Thoracic aorta (tissue), 2 donors: ENCODE results near the gene PITPNC1. TPM values are rescaled to one million over a fixed set of nuclear protein-coding genes. Genes with fewer than 3 reads are reported as not detected.

ENCODE experiments used
- ATAC-seq: fragments of 150-250 bp; one replicate; pipeline ENCODE4 v1.8.0; 2017; ENCODE audit warnings: low read depth; ENCODE audit not compliant: insufficient number of reproducible peaks, low FRiP score
- DNase-seq: peaks from one replicate; pipeline ENCODE4 v3.0.0-alpha.2; 2020; ENCODE audit warnings: low spot score
- H3K27ac ChIP-seq, 2 donors: fragments of 200-600 bp; sonication (generic); 1 replicate in 1 of 2; 2 replicates in 1 of 2; pipeline ENCODE4 v1.5.1; 2016; ENCODE audit warnings: mild to moderate bottlenecking in 2 of 2, moderate library complexity in 2 of 2
- H3K27me3 ChIP-seq: fragments of 200-600 bp; sonication (generic); replicated peaks from 2 replicates; pipeline ENCODE4 v1.6.0; 2016; ENCODE audit warnings: mild to moderate bottlenecking; ENCODE audit not compliant: insufficient read depth
- H3K36me3 ChIP-seq: fragments of 200-600 bp; sonication (generic); one replicate; pipeline ENCODE4 v1.5.1; 2016
- H3K4me1 ChIP-seq, 2 donors: fragments of 200-600 bp; sonication (generic); 1 replicate in 1 of 2; 2 replicates in 1 of 2; pipeline versions ENCODE4 v1.5.1 to v1.6.0; 2016; ENCODE audit warnings: low read depth in 2 of 2, mild to moderate bottlenecking in 1 of 2; ENCODE audit not compliant: control insufficient read depth in 1 of 2
- H3K4me3 ChIP-seq: fragments of 200-600 bp; sonication (generic); 2 replicates; pipeline ENCODE4 v1.5.1; 2016; ENCODE audit warnings: mild to moderate bottlenecking
- H3K9me3 ChIP-seq: fragments of 200-600 bp; sonication (generic); 2 replicates; pipeline ENCODE4 v1.5.1; 2016
- total RNA-seq, 2 donors: library from RNA; depleted of rRNA; stranded (reverse); fragments of >200 nt; gene quantifications; one replicate each; pipeline versions ENCODE4 v1.1.0 to v1.2.3, GENCODE V29; 2016
- TF ChIP-seq, protein P1 (sequence below): fragments of 200-600 bp; sonication (generic); IDR thresholded peaks from one replicate; pipeline ENCODE4 v1.5.1; 2019; ENCODE audit warnings: antibody characterized with exemption

Gene PITPNC1
- total RNA-seq, 2 donors from 2014 or later: 8.4 to 28.8 TPM

DNA sequence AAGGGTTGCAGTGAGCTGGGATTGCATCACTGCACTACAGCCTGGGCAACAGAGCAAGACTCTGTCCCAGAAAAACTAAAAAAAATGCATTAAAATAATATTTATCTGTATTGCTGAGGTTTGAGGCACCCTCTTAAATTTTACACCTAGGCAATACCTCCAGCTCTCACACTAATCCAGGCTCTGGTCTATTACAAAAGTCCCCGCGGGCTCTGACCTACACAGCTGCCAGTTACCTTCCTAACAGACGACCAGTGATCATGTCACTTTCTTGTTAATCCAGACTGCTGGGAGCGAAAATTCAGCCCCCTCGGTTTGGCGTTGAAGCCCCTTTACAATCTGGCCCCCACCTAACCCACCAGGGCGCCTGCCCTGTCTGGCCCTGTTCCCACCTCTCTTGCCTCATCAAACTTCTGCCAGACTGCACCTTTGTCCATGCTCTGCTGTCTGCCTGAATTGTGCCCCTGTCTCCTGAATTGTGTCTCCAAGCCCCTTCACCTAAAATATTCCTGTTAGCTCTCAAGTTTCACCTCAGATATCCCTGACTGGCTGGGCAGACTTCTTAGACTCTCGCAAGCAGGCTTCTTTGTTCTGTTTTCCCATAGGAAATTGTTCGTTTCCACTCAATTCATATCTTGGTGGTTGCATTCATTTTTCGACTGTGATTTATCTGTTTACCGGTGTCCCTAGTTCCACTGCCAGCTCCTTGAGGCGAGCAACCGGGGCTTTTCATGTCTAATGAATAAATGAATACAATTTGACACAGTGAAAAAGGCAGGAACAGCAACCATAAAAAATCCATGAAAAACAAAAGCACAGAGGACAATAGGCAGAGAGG is 65.9 kb downstream of the PITPNC1 start:
- no peaks in the 10 kb centered on the region for H3K27me3 ChIP-seq
- ATAC-seq (no peak), DNase-seq (no peak)
- H3K27ac ChIP-seq: no peak overlapping the region
- TF ChIP-seq, protein P1, sequence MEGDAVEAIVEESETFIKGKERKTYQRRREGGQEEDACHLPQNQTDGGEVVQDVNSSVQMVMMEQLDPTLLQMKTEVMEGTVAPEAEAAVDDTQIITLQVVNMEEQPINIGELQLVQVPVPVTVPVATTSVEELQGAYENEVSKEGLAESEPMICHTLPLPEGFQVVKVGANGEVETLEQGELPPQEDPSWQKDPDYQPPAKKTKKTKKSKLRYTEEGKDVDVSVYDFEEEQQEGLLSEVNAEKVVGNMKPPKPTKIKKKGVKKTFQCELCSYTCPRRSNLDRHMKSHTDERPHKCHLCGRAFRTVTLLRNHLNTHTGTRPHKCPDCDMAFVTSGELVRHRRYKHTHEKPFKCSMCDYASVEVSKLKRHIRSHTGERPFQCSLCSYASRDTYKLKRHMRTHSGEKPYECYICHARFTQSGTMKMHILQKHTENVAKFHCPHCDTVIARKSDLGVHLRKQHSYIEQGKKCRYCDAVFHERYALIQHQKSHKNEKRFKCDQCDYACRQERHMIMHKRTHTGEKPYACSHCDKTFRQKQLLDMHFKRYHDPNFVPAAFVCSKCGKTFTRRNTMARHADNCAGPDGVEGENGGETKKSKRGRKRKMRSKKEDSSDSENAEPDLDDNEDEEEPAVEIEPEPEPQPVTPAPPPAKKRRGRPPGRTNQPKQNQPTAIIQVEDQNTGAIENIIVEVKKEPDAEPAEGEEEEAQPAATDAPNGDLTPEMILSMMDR: no peak
- H3K36me3 ChIP-seq: no peaks in the 10 kb centered on the region
- peaks cover 2 to 14% of the 10 kb centered on the region in 2 donors for H3K4me1 ChIP-seq
- no peaks in the 10 kb centered on the region for H3K9me3 ChIP-seq
- H3K4me3 ChIP-seq: no peak overlapping the region

DNA sequence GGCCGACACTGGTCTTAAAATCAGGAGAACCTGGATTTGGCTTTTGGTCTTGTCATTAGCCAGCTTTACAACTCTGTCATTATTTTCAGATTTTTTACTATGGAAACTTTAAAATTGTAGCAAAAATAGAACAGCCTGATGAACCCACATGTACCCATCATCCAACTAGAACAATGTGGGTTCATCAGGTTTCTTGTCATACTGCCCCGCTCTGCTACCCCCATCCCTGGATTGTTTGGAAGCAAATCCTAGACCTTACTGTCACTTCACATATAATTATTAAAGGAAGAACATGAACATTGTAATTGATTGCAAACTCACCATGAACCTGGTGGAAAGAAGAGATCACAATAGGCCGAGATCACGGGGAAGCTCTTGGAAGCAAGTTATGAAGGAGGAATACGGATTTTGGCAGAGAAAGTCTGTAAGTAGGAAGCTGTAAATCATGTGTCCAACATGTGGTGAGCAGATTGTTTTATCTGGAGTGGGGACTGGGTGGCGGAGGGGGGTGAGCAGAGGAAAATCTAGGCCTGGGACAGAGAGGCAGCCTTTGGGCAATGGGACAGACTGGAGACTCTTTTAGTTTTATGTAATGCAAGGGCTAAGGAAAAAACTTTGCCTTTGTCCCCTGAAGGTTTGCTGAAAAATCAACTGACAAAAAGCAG is 67.0 kb downstream of the PITPNC1 start:
- H3K4me3 ChIP-seq: no peak overlapping the region
- no peaks in the 10 kb centered on the region for H3K9me3 ChIP-seq
- no peak for ATAC-seq
- H3K27me3 ChIP-seq: no peaks in the 10 kb centered on the region
- H3K27ac ChIP-seq: no peak overlapping the region
- H3K4me1 ChIP-seq: peaks cover 2 to 14% of the 10 kb centered on the region in 2 donors
- DNase-seq: no peak
- no peaks in the 10 kb centered on the region for H3K36me3 ChIP-seq
- TF ChIP-seq, protein P1: no peak

DNA sequence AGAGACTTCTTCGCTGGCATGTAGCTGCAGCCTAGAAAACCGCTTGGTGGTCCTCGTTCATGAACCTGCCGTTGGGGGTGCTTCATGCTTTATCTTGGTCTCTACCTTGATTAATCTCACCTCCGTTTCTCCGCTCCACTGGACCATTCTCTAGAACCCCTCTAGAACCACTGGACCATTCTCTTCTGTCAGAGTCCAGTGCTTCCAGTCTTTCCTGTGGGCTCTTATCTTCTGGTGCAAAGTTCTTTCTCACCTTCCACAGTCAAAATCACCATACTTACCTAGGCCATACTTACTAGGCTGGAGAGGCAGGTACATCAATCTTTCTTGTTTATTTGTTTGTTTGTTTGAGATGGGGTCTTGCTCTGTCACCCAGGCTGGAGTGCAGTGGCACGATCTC is 71.4 kb downstream of the PITPNC1 start:
- Histone ChIP-seq H3K4me3 (no peak overlapping the region), H3K9me3 (no peaks in the 10 kb centered on the region), H3K27ac (no peak overlapping the region), H3K36me3 (no peaks in the 10 kb centered on the region), H3K27me3 (no peaks in the 10 kb centered on the region), H3K4me1 (peaks cover 2 to 9% of the 10 kb centered on the region in 2 donors)
- TF ChIP-seq, protein P1: no peak
- DNase-seq: no peak
- no peak for ATAC-seq

DNA sequence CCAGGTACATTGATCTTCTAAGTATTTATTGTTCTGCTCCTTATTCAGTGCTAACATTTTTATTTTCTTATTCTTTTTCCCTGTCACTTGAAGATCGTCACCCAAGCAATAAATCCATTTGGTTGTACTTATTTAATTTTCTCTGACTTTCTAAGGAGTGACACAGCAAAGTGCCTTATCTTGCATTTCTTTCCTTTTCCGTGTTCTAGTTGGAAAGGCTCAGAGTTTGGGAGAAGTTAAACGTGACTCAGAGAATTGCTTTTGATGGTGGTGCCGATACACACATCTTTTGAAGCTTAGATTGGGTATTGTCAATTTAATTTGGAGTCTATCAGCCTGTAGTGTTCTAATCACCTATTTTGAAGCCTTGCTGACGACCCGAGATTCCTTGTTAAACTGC is 72.0 kb downstream of the PITPNC1 start:
- H3K27ac ChIP-seq: no peak overlapping the region
- H3K9me3 ChIP-seq: no peaks in the 10 kb centered on the region
- ATAC-seq: no peak
- H3K4me3 ChIP-seq: no peak overlapping the region
- no peaks in the 10 kb centered on the region for H3K27me3 ChIP-seq
- peaks cover 2 to 7% of the 10 kb centered on the region in 2 donors for H3K4me1 ChIP-seq
- no peaks in the 10 kb centered on the region for H3K36me3 ChIP-seq
- TF ChIP-seq, protein P1: no peak
- DNase-seq: no peak

DNA sequence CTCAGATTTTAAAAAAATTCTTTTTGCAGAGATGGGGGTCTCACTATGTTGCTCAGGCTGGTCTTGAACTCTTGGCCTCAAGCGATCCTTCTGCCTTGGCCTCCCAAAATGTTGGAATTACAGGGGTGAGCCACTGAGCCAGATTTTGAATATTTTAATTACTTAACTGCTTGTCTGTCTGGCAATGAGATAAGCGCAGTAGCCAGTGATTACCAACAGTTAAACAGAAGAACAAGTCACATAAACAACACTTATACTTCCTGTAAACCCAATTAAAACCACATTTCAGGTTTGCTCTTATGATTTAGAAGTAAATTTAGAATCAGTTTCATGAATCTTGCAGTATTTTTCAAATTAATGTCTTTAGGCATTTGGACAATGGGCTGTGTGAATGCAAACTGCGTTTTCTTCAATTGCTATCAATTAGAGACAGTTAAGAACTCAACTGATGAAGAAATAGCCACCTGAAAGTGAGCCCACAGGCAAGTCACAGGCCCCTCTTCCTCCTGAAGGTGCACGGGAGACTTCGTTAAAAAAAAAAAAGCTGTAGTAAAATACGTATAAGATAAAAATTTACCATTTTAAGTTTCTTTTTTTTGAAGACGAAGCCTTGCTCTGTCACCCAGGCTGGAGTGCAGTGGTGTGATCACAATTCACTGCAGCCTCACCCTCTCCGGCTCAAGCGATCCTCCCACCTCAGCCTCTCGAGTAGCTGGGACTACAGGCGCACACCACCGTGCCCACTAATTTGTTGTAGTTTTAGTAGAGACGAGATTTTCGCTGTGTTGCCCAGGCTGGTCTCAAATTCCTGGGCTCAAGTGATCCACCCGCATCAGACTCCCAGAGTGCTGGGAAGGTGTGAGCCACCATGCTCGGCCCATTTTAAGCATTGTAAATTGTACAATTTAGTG is 73.0 kb downstream of the PITPNC1 start:
- TF ChIP-seq, protein P1: no peak
- H3K27ac ChIP-seq: no peak overlapping the region
- no peaks in the 10 kb centered on the region for H3K36me3 ChIP-seq
- H3K4me1 ChIP-seq: no peaks in the 10 kb centered on the region
- DNase-seq (no peak), ATAC-seq (no peak)
- H3K27me3 ChIP-seq: no peaks in the 10 kb centered on the region
- no peaks in the 10 kb centered on the region for H3K9me3 ChIP-seq
- no peak overlapping the region for H3K4me3 ChIP-seq
